NCI-H526 (cell line): ENCODE results near the gene C1orf74.

Source experiments
- DNase-seq, 2 experiments: peaks; one replicate each; lab custom pipeline; 2025; lab: John Stamatoyannopoulos, UW

C1orf74 gene

DNA sequence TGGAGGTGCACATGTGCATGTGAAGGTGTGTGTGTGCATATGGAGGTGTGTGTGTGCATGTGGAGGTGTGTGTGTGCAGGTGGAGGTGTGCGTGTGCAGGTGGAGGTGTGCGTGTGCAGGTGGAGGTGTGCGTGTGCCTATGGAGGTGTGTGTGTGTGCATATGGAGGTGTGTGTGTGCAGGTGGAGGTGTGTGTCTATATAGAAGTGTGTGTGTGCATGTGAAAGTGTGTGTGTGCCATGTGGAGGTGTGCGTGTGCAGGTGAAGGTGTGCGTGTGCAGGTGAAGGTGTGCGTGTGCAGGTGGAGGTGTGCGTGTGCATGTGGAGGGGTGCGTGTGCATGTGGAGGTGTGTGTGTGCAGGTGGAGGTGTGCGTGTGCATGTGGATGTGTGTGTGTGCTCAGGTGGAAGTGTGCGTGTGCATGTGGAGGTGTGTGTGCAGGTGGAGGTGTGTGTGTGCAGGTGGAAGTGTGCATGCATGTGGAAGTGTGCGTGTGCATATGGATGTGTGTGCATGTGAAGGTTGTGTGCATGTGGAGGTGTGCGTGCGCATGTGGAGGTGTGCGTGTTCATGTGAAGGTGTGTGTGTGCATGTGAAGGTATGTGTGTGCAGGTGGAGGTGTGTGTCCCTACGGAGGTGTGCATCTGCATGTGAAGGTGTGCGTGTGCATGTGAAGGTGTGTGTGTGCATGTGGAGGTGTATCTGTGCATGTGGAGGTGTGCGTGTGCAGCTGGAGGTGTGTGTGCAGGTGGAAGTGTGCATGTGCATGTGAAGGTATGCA lies 13.5 kb downstream of the C1orf74 start:
- DNase-seq = no peak

DNA sequence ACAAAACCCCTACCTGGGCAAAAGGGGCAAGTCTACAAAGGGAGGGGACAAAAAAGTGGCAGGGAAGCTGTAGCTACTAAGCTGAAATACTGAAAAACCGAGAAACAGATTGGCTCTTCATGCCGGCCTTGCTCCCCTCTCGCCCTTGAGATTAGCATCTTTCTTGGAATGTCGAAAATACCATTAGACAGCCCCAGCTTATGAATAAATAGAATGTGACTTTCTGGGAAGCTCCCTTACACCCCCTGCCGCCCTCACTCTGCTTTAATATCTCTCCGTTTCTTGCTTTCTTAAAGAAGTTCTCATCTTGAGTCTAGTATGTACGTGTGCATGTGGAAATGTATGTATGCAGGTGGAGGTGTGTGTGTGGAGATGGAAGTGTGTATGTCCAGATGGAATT lies 14.4 kb downstream of the C1orf74 start:
- DNase-seq = no peak

DNA sequence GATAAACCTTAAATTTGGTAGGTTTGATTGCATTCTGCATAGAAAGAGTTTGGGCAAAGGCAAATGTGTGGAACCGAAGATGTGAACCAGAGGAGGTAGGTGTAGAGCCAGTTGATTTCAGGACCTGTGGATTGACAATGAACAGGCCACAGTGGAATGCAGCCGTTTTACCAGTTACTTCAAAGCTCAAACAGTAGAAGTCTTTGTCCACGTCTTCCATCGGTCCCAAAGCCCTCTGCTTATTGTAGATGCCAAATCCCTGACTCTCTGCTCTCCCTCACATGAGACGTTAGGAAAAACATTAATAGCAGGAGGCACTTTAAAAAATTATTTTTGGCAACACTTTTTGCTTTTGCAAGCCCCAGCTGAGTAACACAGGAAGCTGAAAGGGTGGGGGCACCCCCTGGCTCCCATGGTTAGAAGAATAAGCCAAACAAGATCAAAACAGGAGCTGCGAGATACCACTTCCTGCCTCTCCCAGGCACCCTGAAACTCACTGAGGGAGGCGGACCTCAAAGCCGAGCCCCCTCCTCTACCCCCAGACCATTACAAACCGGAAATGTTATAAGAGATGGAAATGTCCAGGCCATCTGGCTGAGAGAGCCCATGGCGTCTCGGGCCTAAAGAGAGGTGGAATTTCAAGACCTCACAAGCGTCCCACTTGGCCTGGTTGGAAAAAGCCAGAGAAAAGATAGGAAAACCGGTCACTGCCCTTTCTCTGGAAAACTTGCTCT lies 15.0 kb downstream of the C1orf74 start:
- DNase-seq = no peak

DNA sequence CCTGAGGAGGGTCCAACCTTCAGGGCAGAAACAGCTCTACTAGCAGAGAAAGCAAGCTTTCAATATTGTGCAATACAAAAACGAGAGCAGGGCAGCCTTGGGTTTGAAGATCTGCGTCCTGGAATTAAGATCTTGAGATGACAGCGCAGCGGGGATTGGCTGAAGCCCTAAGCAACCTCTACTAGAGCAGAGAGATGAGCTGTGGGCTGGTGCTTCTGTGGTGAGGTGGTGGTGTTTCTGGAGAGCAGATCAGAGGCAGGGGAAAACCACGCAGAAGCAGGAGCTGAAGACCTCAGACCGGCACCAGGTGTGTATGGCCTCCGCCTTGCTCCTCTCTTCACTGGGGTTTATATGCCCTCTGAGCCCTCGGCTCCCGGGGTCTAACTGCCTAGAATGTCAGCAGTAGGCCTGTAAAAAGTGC lies 16.0 kb downstream of the C1orf74 start:
- DNase-seq = no peak

DNA sequence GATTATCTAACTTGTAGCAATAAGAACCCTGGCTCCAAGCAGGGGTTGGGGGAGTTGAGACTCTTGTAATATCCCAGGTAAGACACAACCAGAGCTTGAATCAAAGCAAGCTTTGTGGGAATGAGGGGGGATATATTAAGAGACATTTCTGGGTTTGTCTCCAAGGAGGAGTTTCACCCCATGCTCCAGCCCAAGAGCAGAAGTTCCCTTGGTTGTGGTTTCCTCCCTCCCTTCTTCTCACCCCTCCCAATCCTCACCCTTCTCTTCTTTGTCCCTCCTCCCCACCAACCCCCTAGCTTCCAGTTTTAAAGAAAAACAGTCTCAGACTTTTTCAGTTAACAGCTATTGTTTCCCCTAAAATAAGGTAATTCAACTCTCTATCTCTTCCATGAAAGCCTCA lies 16.7 kb downstream of the C1orf74 start:
- DNase-seq = no peak

DNA sequence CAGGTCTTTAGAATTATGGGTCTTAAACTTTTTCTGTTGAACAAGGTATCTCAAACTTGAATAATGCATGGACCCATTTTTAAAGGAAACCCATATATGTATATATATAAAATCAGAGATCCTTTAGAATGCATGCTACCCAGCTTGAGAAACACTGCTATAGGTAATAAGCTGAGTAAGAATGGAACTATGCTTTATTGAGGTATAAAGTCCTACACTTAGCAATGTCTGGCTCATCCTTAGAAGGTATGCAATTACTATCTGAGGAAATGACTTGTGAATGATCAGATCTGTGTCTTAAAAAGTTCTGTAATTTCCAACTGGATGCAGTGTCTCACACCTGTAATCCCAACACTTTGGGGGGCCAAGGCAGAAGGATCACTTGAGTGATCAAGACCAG lies 17.3 kb downstream of the C1orf74 start:
- DNase-seq = no peak

DNA sequence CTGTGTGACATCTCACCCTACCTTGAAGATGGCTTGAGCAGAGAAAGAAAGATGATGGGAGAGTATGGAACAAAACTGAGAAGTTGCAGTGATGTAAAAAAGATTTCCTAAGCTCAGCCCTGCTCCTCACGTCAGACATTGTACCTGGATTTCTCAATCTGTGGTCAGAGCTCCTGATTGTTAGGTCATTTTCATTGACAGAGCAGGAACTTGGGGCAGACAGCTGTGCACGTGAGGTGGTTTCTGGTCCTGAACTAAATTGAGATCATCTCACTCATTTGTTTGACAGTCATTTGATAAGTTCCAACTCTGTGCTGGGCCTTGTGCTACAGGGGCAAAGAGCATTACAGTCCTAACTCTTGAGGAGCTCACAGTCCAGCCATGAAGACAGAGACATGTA lies 18.3 kb downstream of the C1orf74 start:
- DNase-seq = no peak

DNA sequence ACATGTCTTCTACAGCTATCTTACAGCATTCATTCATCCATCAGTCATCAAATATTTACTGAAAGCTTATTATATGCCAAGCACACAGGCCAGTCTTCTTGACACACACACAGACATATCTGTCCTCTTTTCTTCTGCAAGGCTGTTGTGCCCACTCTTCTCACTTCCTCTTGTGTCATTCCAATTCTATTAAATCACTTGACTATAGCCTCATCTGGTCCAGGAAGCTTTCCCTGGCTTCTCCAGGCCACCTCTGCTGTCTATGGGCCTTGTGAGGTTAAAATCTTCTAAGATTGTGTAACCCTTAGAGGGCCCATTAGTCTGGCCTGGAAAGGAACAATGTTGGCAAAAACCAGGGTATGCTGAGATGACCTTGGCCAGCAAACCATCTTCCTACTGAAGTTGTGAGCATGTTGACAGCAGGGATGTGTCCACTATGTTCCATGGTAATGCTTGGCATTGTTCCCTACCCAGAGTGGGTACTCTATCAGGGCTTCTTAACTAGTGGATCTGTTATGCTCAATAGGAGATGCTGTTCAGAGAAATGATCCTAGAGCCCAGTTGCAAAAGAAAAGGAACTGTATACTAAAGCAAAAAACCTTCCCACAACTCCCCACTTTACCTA lies 23.2 kb downstream of the C1orf74 start:
- DNase-seq = no peak

DNA sequence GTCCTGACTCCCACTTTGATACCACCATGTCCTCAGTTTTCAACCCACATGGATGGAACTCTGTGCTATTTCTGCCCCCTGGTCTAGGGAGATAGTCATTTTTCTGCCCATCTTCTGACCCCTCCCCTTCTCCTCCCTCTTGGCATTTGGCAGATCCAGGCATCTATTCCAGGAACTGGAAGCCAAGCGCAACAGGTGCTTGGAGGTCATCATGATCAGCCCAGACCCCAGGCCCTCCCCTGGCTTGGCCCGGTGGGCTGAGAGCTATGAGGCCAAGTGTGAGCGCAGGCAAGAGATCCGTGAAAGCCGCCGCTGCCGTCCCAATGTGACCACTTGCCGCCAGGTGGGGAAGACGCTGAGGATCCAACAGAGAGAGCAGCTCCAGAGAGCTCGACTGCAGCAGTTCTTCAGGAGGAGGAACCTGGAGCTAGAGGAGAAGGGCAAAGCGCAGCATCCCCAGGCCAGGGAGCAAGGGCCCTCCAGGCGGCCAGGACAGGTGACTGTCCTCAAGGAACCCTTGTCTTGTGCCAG lies 24.5 kb downstream of the C1orf74 start:
- DNase-seq = no peak

DNA sequence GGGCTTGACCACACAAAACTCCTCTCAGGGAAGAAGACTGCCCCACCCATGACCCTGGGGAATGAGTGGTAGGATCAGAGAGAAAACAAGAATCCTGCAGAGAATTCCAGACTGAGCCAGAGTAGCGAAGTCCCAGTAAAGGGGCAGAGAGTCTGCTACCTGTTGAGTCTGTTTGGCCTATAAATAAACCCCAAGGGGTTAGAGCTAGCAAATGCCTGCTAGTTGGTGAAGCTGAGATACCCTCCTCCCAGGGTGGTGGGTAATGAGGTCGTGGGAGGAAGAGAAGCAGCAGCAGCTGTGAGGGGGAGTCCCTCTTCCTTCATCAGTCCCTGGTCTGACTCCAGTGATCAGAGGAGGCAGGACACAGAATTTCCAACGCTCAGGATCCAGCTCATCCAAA lies 26.0 kb downstream of the C1orf74 start:
- no peak for DNase-seq

DNA sequence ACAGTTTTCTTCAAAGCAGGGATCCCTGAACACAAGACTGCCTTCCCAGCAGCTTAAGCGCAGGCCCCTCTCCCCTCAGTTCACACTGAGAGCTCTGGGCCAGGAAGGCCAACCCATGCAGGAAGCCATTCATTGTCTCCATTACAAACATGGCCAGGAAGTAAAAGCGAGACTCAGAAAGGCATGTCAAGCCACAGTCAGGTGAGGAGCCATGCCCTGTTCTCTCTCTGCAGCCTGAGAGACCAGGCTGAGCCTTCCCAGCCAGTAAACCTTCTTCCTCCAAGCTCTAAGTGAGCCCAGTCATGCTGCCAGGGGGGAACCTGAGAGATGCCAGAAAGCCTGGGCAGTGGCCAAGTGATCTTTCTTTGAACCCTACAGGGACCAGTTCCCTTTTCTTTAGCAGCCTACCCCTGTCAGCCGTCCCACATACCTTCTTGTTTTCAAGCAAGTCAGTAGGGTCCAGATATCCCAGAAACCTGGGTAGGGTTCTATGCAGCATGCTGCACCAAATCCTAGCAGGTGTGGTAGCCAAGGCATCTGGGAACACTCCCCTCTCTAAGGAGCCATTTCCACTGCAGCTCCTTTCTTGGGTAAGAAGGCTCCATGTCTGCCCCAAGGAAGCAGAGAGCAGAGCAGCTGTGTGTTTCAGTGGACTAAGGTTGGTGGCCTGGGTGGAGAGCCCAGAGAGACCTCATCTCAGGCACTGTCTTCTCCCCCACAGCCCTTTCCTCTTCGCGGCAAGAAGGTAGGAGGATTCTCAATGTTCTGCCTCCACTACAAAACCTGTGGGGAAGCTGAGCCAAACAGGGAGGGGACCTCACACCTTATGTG lies 27.5 kb downstream of the C1orf74 start:
- DNase-seq = no peak

DNA sequence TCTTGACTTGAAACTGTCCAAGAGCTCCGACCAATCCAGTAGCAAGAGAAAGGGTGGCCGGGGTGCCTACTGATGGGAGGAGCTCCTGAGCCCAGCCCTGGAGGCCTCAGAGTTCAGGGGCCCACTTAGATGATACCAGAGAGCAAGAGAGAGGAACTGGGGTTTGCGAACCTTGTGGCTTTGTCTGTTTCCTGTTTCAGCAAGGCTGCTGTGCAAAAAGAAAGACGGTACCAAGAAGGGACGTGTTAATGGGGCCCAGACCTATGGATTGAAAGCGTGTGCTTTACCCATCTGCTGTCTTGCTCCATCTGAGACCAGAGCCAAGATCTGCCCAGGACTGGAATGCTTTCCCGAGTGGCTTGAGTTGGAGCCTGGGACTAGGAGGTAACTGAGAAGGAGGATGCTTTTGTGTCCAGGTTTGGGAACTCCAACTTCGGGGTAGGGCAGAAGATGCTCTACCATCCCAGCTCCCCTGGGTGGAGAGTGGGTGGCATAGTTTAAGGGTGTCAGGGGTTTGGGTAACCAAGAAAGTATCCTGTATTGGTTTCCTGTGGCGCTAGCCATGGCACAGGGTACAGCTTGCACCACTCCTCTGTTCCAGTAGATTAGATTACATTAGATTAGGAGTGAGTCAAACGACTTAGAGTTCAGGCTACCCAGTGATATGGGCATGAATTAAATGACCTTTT lies 28.3 kb downstream of the C1orf74 start, which contains the start of gene TRAF3IP3:
TSS of gene TRAF3IP3 (plus strand) at position 128 of the 689 bp plus-strand sequence. CDS start 3,987 bp downstream, outside the sequence.
- no peak for DNase-seq

DNA sequence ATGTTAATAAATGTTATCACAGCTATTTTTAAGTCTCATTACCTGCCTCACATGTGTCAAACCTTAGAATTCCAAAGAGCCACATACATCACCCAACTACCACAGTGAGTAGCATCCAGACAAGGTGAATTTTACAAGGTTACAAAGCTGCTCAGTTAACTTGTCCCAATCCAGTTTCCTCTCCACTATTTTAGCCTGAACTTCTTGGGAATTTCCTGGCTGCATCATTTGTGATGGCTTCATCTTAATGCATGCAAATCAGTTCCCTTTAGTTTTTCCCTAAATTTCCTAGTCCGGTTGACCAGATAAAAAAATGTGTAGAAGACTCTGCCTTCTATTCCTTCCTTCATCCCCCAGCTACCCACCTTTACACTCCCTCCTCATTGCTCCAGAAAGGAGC lies 29.1 kb downstream of the C1orf74 start:
- no peak for DNase-seq

DNA sequence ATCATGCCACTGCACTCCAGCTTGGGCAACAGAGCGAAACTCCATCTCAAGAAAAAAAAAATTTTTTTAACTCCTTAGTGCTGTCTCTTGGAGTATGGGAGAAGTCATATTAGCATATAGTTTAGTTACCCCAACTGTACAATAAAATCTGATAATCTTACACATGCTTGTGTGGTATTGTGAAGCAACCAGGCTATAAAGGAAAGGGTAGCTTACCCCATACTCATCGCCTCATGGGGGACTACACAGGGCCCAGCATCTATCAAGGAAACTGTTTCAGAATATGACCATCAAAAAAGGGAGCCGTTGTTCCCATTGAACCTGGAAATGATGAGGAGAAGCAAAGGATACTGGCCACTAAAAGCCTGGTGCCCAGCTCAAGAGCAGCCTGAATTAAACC lies 31.5 kb downstream of the C1orf74 start:
- DNase-seq = no peak

DNA sequence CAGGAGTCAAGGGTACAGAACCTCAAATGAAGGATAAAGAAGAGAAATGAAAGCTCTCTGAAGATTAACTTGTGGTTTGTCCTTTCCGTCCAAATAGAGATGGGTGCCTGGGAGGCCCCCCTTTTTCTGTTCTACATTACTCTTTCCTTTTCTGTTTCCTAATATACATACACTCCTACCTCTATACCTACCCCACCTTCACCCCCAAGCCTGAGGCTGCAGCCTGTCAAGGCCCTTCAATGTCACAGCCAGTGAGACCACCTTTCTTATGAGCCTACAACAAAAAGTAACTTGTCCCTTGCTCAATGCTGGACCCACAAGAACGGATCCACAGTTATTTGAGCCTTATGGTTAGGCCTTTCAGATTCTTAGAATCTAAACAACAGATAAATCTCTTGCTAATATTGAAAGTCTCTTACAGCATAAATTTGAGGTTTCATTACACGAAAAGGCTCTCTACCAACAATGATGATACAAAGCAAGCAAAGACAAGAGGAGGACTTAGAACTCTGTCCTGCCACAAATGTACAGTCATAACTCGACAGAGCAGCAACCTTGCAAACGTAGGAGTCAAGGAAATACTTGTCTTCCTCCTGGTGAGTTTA lies 32.6 kb downstream of the C1orf74 start:
- no peak for DNase-seq

DNA sequence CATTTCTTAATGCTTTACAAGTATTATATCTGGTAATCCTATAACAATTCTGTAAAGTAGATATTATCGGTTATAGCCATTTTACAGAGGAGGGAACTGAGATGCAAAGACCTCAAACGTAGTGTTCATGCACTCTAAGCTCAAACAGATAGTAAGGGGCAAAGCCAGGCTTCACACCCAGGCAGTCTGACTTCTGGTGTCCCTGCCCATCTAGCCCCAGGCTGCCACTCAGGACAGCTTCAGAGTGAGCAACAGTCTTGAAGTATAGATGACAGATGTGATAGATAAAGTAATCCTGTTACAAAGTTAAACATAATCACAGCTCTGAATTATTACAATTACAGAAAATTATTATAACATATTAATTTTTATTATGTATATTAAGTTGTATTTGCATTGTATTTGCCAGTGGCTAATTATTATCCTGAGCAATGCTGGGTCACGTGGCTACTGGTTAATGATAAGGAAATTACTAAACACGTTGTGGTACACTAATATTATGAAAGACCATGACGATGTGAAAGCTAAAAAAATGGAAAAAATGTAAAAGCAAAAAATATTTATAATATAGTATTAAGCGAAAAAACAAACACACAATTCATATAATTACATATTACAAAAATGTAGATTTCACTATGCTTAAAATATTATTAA lies 34.6 kb downstream of the C1orf74 start:
- DNase-seq = no peak

DNA sequence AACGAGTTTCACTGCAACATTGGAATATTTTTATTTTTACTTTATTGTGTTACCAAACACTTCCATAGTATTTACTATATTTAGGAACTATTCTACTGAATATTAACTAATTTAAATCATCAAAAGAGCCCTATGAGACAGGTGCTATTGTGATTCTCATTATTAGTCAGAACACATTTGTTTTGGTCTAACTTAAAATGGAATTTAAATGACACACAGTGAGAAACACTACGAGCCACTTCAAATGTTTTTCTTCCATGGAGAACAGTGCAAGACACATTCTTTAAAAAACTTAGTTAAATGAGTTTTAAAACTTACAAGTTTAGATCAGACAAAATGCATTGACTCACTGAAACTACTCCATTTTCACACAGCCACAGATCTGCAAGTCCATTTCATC lies 35.2 kb downstream of the C1orf74 start:
- DNase-seq = no peak

DNA sequence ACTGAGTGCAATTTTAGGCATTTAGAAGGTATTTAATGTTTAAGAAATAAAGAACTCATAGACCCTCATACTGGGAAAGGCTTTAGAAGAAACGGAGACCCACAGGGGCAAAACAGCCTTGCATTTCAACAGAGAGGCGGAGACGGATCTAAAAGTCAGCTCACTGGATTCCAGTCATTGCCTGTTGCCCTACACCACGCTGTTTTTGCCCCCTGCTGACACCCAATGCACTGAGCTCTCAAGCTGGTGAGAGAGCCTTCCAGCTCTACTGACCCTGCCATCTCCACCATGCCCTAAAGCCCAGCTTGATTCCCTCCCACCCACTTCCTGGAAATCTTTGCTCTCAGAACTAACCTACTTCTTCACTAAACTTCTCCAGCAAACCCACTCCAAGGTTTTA lies 35.7 kb downstream of the C1orf74 start:
- no peak for DNase-seq

DNA sequence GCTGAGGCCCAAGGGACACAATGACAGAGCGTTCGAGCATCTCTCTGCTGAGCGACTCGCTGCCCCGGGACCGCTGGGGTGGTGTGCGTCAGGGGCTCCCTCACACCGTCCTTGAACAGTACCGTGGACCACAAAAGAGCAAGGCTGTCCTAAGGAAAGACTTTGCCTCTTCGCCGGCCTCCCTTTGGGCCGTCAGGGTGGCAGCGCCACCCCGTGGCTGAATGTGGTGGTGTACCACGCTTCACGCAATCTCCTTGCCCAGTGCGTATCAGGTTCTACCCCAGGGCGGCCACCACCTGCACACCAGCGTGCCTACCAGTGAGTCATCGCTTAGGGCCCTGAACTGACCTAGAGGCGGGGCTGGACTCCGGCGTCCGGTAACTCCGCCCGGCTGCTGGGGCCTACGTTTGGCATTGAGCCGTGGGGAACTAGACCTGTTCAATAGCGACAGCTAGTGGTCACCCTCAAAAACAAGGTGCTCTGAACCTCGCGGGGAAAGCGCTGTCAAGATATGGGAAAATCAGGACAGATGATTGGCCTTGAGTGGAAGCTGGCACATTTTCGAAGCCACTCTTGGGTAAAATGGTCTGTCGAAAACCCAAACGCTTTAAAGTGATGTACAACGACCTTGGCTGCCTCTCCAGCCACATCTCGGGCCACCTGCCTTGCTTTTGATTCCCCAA lies 36.6 kb downstream of the C1orf74 start:
- DNase-seq = peak; percentile 75 to 86
